HuH-7.5 (cell line): ENCODE measurements around the gene MED12L.

Source experiments
- DNase-seq: peaks from one replicate; pipeline ENCODE4 v3.0.0; 2011; ENCODE audit warnings: low spot score

The MED12L gene

DNA sequence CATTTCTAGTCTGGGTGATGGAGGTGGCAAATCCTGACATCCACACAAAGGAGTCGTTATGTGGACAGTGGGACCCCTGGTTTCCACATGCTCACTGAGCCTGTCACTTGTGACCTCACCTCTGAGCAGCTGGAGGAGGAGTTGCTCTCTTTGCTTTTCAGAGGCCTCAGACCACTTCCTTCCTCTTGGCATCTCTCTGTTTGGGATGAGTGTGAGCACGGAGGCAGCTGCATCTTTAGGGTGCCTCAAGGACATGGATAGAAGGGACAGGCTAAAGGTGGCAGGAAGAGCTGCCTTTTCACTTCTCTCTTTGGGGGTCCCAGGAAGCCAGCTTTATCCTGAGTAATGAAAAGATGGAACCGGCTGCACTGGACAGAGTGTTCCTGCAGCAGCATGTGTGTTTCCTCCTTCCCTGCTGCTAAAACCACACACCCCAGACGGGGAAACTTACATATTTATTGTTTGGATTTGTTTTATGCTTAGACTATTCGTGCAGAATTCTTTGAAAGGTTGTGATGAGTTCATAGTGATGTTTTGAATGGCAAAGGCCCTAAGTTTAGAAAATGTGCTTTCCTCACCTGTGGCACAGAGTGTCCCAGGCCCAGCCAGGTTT is 85.8 kb downstream of the MED12L start:
- no peak for DNase-seq

GRCh38 chr3:151174351-151174750 is 88.9 kb downstream of the MED12L start:
- DNase-seq = no peak

DNA sequence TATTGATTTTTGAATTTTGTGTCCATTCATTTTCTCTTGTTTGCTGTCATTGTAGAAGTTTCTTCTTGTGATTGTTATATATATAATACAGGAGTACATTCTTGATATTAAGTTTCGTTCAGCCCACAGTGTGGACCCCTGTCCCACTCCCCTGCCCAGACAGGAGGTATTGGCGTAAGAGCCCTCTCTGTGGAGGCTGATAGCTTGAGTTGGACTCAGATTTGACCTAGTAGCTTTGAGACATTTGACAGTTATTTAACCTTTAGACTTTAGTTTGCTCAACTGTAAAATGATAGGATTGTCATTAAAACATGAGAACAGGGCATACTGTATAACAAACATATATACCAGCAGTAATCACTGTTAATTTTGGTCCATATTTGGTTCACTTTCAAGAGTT is 90.5 kb downstream of the MED12L start:
- no peak for DNase-seq

DNA sequence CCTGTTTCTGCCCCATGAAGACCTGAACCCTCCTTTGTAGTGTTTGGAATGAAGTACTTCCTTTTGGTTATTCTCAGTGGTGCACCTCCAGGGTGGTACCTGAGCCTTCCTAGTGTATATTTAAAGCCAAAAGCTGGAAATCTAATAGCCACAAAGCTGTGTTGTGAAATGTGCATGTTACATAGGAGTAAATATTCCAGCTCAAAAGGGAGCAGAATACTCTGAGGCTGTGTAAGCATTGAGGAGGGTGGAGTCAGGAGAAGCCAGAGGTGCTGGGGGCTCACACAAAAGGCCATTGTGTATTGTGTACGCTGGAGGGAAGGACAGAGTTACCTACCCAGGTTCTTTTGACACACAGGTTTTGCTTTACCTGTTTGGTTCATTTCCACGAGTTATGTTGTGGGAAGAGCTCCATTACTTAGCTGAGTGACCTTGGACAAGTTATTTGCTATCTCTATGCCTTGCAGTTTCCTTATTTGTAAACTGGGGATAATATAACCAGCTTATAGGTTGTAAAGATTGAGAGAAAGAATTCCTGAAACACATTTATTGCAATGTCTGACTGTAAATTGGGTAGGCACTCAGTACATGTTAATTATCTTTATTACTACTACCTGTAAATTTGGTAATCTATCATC is 92.9 kb downstream of the MED12L start:
- peak; percentile 15 for DNase-seq

GRCh38 chr3:151182349-151183079 is 97.0 kb downstream of the MED12L start:
- no peak for DNase-seq

GRCh38 chr3:151183265-151183671 is 97.8 kb downstream of the MED12L start:
- no peak for DNase-seq

GRCh38 chr3:151191095-151191494 is 105.6 kb downstream of the MED12L start:
- no peak for DNase-seq

GRCh38 chr3:151192545-151192944 is 107.1 kb downstream of the MED12L start:
- DNase-seq = no peak

DNA sequence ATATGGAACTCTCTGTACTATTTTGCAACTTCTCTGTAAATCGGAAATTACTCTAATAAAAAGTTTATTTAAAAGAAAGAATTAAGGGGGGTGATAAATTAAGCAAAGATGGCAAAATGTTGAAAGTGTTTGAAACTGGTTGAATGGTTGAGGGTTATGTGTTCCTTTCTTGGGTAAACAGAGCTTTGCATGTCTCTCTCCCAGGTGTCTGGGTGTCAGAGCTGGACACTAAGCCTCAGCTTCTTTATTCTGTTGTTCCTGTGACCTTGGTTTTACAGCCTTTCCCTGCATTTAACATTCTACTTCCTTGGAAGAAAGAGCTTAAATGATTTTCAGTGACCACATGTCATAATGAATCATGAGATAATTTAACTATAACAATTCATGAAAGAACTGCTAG is 110.4 kb downstream of the MED12L start:
- no peak for DNase-seq

DNA sequence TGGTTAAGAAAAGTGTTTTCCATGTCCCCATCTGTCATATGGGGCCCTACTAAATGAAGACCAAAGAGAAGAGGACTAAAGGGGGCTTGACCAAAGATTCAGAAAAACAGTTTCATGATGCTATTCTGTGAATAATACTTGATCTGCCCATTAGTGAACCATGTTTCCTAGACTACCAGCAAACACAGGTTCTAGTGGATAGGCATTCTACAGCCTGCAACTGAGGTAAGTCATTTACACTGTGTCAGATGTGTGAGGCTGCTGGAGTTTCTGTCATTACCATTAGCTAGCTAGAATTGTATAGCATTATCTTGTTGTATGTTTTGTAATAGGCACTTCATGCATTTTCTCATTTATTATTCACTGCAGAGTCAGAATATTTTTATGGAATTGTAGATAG is 111.0 kb downstream of the MED12L start:
- DNase-seq = no peak

DNA sequence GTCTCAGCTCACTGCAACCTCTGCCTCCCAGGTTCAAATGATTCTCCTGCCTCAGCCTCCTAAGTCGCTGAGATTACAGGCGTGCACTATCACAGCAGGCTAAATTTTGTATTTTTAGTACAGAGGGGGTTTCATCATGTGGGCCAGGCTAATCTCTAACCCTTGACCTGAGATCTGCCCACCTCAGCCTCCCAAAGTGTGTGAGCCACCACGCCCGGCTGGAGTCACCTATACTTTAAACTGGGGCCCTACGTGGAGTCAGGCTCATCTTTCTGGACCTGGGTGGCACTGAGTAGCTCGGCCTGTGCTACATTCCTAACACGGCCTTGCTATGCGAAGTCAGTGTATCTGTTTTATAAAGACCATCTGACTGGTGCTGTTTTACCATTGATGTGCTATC is 111.8 kb downstream of the MED12L start:
- DNase-seq = no peak

DNA sequence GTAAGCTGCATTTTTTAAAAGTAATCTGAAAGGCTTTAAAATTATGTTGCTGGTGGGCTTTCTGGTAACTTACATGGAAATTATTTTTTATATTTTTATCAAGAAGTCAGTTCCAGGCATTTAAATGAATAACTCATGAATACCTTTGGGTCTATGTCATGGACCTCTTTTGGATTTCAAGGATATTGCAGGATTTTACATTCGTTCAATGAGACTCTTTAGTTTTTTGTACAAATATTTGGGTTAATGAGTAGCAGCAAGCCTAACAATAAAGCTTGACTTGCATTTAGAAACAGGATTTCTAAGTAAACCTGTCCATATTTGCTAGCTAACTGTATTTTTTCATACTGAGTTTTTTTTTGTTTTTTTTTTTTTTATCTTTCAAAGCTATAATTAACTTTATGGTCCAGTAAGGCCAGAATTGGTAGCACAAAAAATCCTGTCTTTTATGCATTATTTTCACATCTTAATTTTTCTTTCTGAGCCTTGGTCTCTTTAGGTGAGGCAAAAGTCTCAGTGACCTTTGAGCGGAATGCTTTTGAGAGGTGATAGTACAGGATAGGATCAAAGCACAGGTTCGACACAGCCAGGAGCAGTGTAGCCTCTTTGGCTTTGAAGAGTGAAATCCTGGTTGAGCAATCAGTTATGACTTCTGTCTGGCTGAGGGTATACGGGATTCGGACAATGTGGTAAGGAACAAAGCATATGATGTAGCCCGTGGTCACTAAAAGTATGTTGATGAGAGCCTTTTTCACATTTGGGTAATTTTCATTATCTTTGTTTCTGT is 112.7 kb downstream of the MED12L start:
- DNase-seq = no peak

DNA sequence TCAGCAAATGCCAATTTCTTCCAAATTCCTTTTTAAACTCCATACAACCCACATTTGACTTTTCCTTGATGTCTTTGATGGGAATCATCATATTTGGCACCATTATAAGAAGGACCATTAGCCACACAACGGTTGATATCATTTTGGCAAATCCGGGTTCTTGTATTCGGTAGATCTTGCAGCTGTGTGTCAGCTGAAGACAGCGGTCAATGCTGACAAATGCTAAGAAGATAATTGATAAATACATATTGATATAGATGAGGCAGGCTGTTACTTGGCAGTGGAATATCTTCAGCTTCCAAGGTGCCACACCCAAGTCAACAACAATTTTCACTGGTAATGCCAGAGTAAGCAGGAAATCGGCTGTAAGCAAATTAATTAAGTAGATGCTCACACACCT is 113.4 kb downstream of the MED12L start:
- DNase-seq = no peak

DNA sequence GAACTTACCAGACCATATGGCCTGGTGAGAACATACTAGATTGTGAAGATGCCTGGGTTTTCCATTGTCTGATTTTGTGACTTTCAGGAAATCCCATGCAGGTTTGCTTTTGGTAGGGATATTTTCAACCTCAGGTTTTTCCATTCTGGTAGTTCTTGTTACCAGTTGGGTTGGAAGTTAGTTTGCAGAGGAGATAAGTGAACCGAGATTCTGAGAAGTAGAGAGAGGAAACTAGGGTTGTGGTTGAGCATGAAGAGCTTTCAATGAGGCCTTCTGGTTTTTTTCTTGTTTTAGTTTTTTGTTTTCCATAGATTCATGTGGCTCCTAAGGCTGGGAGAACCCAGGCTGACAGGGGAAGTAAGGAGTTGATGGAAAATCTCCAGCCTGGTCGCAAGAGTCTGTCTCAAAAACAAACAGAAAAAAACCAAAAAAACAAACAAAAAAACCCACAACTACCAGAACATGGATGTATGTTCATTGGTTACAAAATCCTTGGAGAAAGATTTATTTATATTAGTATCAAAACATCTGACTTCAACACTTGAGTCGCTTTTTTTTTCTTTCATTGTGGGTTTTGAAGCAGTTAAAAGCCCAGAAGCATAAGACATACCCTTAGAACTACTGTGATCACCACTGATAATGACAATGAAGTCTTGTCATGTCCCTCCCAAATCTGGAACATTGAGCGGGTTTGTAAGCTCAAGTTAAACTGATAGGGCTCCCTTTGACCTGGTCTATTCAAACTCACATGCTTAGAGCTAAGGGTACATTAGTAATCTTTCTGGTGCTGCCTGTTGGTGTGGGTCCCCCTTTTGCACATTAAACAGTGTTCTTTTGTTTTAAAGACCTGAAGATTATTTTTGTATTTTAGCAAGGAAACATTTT is 114.3 kb downstream of the MED12L start:
- no peak for DNase-seq

DNA sequence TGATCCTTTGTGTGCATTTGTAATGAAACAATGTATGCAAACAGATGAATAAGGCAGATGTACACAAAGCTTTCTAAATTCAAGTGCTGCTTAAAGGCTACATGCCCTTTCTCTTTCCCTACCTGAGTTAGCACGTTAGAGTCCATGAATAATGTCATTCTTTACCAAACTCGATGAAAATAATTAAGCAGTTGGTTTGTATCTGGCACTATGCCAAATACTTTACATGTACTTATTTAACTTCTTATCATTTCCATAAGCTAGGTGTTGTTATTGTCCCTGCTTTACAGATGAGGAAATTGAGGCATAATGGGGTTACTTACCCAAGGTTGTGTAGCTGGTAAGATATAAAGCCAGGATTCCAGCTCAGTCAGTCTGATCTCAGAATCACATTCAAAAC is 115.1 kb downstream of the MED12L start:
- no peak for DNase-seq

DNA sequence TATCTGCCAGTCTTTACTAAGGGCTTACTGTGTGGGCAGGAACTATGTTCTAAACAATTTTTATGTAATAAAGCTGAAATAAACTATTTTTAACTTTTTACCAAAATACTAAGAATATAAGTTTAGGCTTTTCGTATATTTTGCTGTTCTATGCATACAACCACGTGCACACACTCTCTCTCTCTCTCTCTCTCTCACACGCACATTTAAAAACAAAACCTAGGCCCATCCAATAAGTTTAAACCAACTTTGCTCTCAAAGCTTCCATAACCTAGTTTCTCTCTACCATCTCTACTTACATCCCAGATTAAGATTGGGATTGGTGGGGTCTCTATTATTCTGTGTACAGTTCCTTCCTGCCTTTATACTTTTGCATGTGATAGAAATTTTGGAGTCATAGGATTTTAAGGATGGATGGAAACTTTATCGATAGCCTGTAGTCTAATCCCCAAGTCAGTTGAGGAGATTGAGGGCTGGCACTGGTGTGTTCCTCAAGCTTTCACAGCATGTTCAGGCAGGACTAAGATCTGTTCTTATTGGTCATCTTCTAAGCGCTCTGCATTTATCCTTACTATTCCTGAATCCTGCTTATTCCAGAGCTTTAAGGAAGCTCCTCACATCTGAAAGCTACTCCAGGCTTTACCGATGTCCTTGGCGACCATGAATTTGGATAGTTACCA is 115.7 kb downstream of the MED12L start:
- no peak for DNase-seq

- no peak for DNase-seq
Observed at GRCh38 chr3:151203051-151203420, 117.6 kb downstream of the MED12L start, which contains the start of gene GPR171. Gene GPR171, minus strand, starts transcription at chr3:151203216. Its CDS starts 3,830 bp downstream, at chr3:151199386.

GRCh38 chr3:151204530-151205402 is 119.3 kb downstream of the MED12L start:
- DNase-seq = no peak

- no peak for DNase-seq
Observed at GRCh38 chr3:151205482-151205881, 120.0 kb downstream of the MED12L start.

DNA sequence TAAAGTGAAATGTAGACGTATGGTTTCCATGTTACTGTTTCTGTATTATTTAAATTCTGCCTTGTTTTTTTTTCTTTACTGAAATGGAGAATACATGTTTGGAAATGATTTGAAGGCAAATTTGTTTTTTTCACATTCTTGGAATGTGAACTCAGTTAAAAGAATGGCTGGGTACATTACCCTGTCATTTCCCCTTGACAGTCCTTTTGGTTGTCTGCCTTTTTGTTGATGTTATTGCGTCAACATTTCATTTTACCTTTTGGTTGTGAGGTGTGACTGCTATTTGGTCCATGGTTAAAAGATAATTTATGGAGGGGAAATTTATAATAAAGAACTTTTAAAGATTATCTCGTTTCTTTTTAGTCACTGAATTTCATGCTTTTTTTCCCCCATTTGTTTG is 120.7 kb downstream of the MED12L start:
- DNase-seq = no peak
